ENCODE data around the gene RILP.
A peak's percentile ranks its signal among the peaks of the same experiment; 100 is the strongest.

RILP gene

DNA sequence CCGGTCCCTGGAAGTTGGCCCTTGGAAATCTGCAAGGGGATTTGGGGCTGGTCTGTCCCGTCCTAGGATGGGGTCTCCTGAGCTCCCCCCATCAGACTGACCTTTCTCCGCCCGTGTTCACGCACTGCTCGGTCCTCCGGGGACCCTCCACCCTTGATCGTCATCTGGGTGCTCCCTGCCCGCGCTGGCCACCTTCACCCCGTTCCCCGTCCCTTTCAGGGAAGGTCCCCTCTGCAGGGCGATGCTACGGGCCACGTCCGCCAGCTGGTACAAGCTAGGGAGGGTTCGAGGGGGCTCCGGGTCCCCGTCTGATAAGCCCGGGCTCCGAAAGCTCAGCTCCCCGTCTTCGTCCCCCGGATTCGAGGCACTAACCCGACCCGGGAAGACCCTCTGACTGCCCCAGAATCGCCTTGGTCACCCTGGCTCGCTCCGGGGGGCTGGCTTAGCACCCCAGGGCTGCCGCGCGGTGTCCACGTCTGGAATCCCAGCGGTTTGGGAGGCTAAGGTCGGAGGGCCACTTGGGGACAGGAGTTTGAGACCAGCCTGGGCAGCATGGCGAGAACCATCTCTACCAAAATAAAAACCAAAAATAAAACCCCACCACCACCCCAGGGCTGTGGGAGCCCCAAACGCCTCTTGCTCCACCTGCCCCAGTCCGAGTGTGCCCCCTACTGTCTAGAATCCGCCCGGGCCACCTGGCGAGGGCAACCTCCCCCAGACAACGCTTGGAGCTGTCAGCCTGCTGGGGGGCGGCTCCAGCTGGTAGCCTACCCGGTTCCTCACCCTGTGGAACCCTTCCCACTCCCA is 20.0 kb downstream of the RILP start:
- DNase-seq (ENCODE audit: low read depth in 2 of 2) = peak; percentile 44 to 50

DNA sequence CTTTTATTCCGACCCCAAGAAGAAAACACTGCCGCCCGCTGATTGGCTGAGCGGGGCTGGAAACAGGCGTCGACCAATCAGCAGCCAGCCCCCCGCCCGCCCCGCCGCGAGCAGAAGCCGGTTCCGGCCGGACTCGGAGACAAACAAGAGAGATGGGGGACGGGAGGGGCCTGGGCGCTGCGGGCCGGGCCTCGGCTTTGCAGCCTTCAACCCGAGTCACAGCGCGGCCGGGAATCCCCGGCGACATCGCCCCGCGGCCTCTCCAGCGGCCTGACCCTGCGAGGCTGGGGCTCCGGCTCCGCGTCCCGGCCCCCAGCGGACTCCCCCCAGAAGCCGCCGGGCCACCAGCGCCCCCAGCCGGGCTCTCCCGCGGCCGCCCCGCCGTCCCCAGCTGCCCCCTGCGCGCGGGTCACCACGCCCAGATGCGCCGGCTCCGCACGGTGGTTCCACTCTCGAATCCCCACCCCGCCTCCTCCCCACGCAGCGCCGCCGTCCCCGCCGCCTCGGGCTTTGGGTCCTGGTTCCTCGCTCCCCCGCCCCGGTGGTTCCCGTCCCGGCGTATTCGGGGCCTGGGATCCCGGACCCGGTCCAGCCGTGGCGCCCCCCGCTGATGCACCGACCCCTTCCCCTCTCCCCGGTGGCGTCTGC is 20.7 kb downstream of the RILP start:
- peak; percentile 76 to 84 for DNase-seq (ENCODE audit: low read depth in 2 of 2)

DNA sequence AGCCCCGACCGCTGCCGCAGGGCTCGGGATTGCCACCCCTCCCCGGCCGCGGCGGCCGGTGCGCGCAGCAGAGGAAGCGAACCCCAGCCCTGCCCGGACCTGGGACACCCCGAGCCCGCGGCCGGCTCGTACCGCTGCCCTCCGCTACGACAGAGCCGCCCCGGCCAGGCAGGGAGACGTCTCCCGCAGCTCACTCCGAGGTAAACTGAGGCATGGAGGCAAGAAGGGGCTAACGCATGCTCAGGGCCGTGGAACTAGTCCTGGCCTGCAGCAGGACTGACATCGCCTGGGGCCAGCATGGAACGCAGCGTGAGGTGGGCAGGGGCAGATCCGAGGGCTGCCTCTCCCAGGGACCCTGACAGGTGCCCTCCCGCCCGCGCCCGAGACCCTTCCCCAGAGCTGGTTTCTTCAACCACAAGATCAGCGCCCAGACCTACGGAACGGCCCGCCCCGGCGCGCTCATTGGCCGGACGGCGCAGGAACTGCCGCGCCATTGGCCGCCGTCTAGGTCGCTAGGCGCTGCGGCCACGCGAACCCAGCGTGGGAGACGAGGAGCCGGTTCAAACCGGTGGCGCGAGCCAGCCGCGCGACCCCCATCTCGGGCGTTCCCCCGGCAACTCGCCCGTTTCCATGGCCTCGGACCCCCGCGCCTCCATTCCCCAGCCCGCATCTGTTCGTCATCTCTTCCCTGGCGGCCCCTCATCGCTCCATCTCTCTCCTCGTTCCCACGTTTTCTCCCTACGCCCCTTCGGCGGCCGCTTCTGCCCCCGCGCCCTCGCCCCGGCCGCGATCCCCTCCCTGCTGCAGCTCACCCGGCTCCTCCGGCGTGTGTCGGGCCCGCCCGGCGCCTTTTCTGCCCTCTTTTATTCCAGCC is 21.4 kb downstream of the RILP start, which contains the start of gene SLC43A2:
SLC43A2 (minus strand) TSS at position 853 of the 874 bp plus-strand sequence. CDS start 960 bp downstream, outside the sequence.
- DNase-seq (ENCODE audit: low read depth in 2 of 2) = peak; percentile 48 to 58

DNA sequence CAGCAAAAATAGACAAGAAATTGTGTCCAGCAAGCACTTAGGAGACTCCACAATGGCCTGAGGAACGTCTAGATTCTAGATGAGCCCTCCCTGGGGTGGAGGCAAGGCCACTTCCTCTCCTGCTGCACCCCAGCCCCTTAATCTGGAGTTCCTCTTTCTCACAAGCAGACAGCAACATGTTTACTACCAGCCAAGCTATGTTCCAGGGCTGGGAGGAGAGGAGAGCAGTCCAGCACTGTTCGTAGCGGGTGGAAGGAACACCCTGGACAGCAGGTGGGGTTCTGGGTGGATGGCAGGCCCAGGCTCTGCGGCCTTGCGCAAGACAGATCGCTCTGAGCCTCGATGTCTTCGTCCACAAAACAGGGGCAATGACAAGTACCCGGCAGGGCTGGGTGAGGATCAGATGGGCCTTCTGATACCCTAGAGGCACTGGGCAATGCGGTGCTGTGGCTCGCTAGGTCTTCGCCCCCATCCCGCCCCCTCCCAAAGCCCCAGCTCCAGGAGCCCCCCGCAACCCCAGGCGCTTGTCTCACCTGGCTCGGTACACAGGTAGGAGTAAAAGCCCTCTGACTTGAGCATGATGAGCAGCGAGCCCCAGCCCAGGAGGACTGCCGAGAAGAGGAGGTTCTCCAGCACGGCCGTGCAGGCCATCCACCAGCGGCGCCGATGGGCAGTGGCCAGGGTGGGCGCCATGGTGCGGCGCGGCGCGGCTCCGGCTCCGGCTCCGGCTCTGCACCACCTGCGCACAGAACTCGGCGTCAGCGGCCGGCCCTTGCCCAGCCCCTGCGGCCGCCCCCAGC is 22.3 kb downstream of the RILP start:
- no peak for DNase-seq (ENCODE audit: low read depth in 2 of 2)

DNA sequence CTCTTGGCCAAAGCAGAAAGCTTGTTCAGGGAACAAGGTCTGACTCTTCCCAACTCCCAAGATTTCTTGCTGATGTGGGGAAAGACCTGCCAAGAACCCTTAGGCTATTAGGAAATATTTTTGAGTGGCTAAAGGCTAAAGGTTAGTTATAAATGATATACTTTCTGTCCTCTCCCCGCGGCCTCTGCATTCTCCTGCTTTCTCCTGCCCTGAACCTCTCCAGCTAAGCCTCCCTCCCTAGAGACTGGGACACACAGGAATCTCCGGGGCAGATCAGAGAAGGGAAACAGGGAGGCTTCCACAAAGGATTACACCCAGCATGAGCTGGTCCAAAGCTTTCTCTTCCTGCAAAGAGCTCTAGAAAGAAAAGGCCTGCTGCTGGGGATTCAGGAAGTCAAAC is 23.3 kb downstream of the RILP start:
- DNase-seq (ENCODE audit: low read depth in 2 of 2) = no peak

DNA sequence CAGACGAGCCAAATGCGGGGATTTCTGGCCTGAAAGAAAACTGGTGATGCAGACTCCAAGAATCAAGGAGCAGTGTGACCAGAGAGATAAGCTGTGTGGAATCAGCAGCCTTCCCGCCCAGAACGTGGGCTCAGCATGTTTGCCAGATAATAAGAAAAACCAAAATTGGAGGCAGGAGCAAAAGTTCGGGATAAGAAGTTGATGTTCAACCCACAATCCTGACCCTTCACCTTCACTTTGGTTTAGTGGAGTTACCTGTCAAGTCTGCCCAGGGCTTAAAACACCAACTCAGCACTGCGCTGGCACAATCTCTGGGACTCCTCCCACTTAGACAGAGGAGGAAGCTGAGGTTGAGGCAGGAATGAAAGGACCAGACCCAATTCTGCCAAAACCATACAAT is 24.1 kb downstream of the RILP start:
- DNase-seq (ENCODE audit: low read depth in 2 of 2) = no peak

DNA sequence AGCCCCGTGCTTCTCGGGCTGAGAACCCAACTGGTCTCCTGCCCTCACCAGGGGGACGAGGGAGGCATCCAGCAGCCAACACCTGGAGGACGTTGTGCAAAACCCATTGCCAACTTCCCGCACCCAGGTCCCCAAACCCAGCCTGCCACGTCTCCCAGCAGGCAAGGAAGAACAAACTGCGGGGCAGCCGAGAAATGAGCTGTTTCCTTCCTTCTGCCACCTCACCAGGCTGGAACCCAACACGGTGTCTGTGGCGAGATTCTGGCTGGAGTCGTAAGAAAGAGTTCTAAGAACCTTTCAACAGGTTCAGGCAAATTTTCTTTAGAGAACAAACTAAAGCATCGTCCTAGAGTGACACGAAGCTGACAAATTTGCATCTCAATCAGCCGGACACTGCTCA is 24.6 kb downstream of the RILP start:
- DNase-seq (ENCODE audit: low read depth in 2 of 2) = no peak

DNA sequence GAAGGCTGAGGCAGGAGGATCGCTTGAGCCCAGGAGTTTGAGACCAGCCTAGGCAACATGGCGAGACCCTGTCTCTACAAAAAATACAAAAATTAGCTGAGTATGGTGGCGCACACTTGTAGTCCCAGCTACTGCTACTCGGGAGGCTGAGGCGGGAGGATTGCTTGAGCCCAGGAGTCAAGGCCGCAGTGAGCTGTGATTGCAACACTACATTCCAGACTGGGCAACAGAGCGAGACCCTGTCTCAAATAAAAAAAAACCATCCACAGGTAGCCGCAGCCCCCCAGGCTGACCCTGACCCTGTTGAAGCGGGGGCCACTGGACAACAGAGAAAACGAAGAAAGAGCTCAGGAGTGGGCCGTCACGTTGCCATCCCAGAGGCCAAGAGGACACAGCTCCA is 25.0 kb downstream of the RILP start:
- no peak for DNase-seq (ENCODE audit: low read depth in 2 of 2)

DNA sequence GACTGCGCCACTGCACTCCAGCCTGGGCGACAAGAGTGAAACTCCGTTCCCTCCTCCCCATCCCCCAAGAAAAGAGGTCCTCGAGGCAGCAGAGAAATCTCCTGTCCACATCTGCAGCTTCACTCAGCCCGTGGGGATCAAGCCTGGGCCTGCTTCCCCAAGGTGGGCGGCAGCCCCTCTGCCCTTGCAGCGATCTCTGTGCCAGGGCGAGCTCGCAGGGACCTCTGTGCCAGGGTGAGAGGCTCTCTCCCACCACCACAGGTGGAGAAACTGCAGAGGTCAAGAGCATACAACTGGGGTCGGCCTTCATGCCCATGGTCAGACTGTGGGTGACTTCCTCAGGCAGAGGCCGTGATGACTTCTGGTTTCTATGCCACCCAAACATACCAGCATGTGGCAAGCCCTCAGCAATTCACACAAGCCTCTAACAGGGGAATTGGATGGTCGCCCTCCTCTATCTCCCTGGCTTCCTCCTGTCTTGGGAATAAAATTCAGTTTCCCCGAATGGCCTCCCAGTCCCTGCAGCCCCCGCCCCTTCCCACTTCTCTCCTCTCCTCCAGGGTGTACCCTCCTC is 26.5 kb downstream of the RILP start:
- no peak for DNase-seq (ENCODE audit: low read depth in 2 of 2)

DNA sequence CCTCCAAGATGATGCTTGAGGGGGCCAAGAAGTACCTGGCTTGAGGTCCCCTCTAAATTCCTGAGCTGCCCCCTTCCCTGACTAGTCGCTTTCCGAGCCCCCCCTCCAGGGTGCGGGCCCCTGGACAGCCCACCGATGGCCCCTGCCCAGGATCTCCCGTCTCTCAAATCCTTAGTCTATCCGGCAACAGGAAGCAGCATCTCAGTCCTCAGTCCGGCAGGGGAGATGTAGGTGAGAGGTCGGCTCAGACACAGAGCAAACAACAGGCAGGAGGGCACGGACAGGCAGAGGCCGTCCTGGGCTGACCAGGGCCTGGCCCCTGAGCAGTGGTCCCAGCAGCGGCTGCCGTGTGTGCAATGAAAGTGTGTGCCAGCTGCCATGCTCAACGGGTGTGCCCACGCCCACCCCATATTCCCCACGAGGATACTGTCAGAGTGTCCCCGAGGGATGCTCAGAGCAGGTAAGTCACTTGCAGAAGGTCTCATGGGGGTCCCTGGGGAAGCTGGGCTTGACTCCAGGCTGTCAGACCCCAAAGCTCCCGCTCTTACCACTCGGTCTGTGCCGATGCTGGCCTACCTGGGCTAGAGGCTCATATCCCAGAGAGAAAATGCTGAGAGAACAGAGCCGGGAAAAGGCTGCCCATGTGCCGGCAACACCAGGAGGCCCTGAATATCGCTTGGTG is 28.3 kb downstream of the RILP start:
- DNase-seq (ENCODE audit: low read depth in 2 of 2) = no peak

DNA sequence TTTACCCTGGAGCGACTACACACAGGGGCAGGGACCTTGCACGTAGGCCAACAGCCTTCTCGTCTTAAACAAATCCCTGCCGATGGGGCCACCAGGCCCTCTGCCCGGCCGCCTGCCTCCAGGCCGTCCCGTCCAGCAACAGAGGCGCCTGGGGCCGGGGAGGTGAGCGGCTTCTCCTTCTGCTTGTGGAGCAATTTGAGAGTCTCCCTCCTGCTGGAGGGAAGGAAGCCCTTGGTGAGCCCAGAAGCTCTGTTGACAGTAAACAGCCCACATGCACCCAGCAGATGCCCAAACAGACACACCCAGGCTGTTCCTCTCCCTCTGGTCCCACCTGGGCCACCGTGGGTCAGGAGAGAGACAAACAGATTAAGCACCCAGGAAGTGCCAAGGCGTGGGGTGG is 29.2 kb downstream of the RILP start:
- no peak for DNase-seq (ENCODE audit: low read depth in 2 of 2)

DNA sequence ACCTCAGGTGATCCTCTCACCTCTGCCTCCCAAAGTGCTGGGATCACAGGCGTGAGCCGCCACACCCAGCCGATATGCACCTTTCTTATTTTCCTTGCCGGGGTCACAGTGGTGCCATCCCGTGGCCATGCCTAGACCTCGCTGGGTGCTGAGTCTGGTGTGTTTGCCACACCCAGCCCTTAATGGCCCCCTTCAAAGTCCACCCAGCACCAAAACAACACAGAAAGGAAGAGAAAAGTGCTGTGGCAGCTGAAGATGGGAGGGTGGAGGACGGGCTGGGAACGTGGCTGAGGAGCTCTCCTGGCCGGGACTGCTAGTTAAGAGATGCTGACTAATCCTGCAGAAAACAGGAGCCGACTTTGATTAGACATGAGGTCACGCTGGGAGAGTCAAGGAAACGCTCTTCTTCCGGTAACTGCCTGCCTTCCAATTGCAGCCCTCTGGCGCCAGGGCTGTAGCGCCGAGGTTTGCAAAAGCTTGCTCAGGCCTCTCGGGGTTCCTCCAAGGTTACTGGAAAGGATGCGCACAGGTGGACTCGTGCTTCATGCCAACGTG is 32.0 kb downstream of the RILP start:
- DNase-seq (ENCODE audit: low read depth in 2 of 2) = no peak

DNA sequence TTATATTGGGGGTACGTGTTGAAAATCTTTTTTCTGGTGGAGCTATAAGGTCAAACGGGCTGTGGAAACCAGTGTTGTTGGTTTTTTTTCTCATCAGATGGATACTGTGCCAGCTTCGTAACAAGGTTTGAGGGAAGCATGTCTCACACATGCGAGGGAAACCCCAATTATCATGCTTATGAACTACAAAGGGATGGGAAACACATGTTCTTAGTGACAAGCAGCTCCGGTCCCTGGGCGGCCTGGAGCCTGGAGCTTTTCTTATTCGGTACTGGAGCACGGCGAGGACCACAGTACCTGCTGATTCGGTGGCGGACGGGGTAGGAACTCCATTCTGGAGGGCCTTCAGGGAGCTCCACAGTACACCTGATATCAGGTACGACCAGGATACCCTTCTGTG is 33.6 kb downstream of the RILP start:
- DNase-seq (ENCODE audit: low read depth in 2 of 2) = no peak

DNA sequence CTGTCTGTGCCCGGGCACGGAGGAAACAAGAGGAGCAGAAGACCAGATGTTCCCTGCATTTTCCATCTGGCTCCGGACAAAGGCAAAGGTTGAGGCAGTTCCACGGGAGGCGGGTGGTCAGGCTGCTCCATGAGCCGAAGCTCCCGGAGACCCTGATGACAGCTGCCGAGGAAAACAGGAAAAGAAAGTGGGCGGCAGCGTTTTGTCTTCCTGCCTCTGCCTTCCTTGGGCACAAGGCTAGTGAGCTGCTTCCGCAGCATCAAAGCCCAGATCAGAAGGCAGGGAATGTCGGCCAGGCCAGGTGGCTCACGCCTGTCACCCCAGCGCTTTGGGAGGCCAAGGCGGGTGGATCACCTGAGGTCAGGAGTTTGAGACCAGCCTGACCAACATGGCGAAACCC is 37.3 kb downstream of the RILP start:
- no peak for DNase-seq (ENCODE audit: low read depth in 2 of 2)

DNA sequence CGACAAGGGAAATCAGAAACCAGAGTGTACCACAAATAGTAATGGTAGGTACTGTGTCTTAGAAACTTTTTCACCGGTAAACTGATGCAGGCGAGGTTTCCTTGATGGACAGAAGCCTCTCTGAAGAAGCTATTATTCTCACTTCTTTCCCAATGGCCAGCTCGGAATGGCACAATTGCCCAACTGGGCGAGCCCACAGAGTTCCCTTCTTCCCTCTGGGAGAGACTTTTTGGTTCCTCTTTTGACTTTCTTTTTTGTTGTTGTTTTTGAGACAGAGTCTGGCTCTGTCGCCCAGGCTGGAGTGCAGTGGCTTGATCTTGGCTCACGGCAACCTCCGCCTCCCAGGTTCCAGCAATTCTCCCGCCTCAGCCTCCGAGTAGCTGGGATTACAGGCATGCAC is 38.0 kb downstream of the RILP start:
- DNase-seq (ENCODE audit: low read depth in 2 of 2) = no peak

DNA sequence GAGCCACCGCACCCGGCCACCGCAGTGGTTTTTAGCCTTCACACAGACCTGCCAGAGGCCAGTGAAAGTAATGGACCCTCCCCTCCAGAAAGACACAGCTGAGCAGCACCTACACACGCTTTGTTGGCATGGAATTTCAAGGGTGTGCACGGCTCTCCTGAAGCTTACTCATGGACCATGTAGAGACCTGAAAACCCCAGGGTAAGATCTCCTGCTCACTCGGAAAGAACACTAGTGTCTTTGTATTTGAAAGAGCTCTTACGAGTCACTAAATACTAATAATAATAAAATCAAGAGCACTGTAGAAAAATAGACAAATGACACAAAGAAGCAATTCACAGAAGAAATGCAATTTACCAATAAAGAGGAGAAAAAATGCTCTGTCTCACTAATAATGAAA is 41.0 kb downstream of the RILP start:
- no peak for DNase-seq (ENCODE audit: low read depth in 2 of 2)

DNA sequence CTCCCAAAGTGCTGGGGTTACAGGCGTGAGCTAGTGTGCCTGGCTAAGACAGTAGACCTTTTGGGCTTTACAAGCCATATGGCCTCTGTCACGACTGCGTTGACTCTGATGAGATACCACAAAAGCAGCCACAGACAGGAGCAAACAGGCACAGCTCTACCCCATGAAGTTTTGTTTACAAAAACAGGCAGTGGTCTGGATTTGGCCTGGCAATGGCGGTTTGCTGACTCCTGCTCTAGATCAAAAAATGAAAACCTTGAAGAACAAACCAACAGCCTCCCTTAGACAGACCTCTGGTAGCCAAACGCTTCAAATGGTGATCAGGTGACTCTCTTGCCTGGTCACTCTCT is 41.7 kb downstream of the RILP start:
- no peak for DNase-seq (ENCODE audit: low read depth in 2 of 2)

DNA sequence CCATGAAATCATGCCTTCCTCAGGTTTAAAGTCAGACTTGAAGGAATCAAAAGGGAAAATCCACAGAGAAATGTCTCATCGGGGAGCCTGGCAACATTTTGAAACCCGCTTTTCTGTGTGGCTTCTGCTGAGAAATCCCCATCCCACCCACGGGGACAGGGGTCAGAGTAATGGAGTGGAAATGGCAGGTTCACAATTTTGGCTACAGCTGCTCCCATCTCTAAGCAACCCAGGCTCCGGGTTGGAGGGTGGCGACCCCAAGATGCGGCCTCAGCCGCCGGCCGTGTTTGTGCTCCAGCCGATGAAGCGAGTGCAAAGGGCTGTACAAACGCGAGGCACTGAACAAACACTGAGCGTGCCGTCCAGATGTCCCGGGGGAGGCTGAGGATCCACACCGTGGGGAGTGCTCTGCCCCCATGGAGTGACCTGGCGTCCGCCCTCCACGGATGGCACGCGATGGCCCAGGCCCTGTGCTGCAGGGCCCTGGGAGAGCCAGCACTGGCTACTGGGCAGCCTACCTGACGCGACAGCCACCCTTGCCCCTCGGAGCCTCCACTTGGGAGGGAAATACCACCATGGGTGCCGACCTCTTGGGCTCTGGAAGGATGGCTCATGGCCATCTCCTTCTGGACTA is 43.2 kb downstream of the RILP start:
- DNase-seq (ENCODE audit: low read depth in 2 of 2) = no peak

DNA sequence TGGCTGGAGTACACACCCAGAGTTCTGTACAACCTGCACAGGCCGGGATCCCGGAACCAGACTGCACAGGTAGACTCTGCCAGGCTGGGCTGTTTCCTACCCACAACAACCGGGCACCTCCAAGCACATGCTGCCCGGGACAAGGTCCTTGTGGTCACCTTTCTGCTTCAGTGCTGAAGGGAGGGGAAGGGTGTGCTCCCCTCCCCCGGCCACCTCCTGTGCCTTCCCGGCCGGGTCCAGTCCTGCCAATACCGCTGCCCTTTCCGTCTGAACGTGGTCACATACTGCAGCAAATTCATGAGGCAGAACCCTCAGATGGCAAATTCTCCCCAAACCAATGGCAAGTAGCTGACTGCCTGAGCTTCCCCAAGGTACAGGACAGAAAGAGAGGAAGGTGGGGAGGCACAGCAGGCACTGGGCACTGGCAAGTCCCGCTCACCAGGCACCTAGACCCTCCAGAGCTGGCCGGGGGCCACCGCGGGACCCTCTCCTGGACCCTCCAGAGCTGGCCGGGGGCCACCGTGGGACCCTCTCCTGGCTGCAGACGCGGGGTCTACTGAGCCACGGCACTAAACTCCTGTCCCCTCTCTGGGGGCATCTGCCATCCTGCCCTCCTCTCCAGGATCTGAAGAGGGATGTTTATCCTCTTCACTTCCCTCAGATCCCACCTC is 43.9 kb downstream of the RILP start:
- no peak for DNase-seq (ENCODE audit: low read depth in 2 of 2)
